HG03521 (cell line): ENCODE measurements around the gene DNAL1.
"Not testable (repeated sequence)": the region's sequence is repeated elsewhere in the genome, so short reads cannot be mapped to it uniquely, and the experiment has no call there.

Source experiments
- ATAC-seq: cut with Tn5 transposase; IDR thresholded peaks from one replicate; pipeline ENCODE4 v1.9.1; 2021; ENCODE audit warnings: mild to moderate bottlenecking, moderate library complexity; ENCODE audit not compliant: unreplicated experiment

The DNAL1 gene

GRCh38 chr14:73696466-73697400, 51.9 kb downstream of the DNAL1 start:
- ATAC-seq: peak; percentile 81

GRCh38 chr14:73700325-73700724, 55.5 kb downstream of the DNAL1 start:
- ATAC-seq: no peak

- not testable (repeated sequence) for ATAC-seq
These were observed 63.3 kb downstream of the DNAL1 start for GRCh38 chr14:73708076-73708475.

GRCh38 chr14:73709904-73710469, 65.2 kb downstream of the DNAL1 start:
- no peak for ATAC-seq

GRCh38 chr14:73710737-73711136, 66.0 kb downstream of the DNAL1 start:
- no peak for ATAC-seq

- ATAC-seq: no peak
These were observed 67.3 kb downstream of the DNAL1 start for GRCh38 chr14:73712071-73712506.

- ATAC-seq: no peak
These were observed 67.9 kb downstream of the DNAL1 start for GRCh38 chr14:73712540-73713180.

GRCh38 chr14:73713206-73713802, 68.5 kb downstream of the DNAL1 start:
- no peak for ATAC-seq

GRCh38 chr14:73713803-73714655, 69.2 kb downstream of the DNAL1 start, which contains the start of gene PNMA1:
Gene PNMA1, minus strand, starts transcription at chr14:73714384. Its CDS starts 745 bp downstream, at chr14:73713639.
- ATAC-seq: peak; percentile 61

GRCh38 chr14:73714656-73715081, 69.9 kb downstream of the DNAL1 start:
- ATAC-seq: no peak

GRCh38 chr14:73715707-73716106, 70.9 kb downstream of the DNAL1 start:
- no peak for ATAC-seq

- ATAC-seq: no peak
These were observed 72.5 kb downstream of the DNAL1 start for GRCh38 chr14:73717266-73717665.

GRCh38 chr14:73717711-73718417, 73.1 kb downstream of the DNAL1 start:
- no peak for ATAC-seq

GRCh38 chr14:73718418-73719251, 73.8 kb downstream of the DNAL1 start:
- no peak for ATAC-seq

- ATAC-seq: no peak
These were observed 74.6 kb downstream of the DNAL1 start for GRCh38 chr14:73719361-73719760.

GRCh38 chr14:73719791-73720190, 75.0 kb downstream of the DNAL1 start:
- no peak for ATAC-seq

GRCh38 chr14:73720636-73721035, 75.8 kb downstream of the DNAL1 start:
- no peak for ATAC-seq

GRCh38 chr14:73721101-73721821, 76.5 kb downstream of the DNAL1 start:
- ATAC-seq: no peak
